DND-41 (cell line): ENCODE measurements around the gene PRKCB.
A peak's percentile ranks its signal among the peaks of the same experiment; 100 is the strongest.
"Not testable (repeated sequence)": the region's sequence is repeated elsewhere in the genome, so short reads cannot be mapped to it uniquely, and the experiment has no call there.

Experiments
- ATAC-seq: fragments of 200-7000 bp; cut with Tn5 transposase; 3 replicates; pipeline ENCODE4 v1.9.1; 2021; ENCODE audit warnings: low read depth; ENCODE audit not compliant: insufficient read depth
- DNase-seq: peaks from one replicate; pipeline ENCODE4 v3.0.0-alpha.2; 2020
- H2AFZ ChIP-seq: 2 replicates; pipeline ENCODE4 v1.6.0; 2012; ENCODE audit warnings: low read depth, low read length
- H3K27ac ChIP-seq: 2 replicates; pipeline ENCODE4 v1.5.1; 2012; ENCODE audit warnings: low read length, inconsistent platforms
- H3K27me3 ChIP-seq: fragments of 200-600 bp; sonication (generic); 2 replicates; pipeline ENCODE4 v1.6.0; 2012; ENCODE audit warnings: low read length, mild to moderate bottlenecking, inconsistent platforms; ENCODE audit not compliant: insufficient read depth, poor library complexity
- H3K36me3 ChIP-seq: 2 replicates; pipeline ENCODE4 v1.5.1; 2012; ENCODE audit warnings: low read length, inconsistent platforms; ENCODE audit not compliant: insufficient read depth
- H3K4me1 ChIP-seq: 2 replicates; pipeline ENCODE4 v1.5.1; 2012; ENCODE audit warnings: mild to moderate bottlenecking, low read length; ENCODE audit not compliant: insufficient read depth
- H3K4me2 ChIP-seq: 2 replicates; pipeline ENCODE4 v1.6.0; 2012; ENCODE audit warnings: mild to moderate bottlenecking, moderate library complexity, low read length, inconsistent platforms; ENCODE audit not compliant: insufficient read depth
- H3K4me3 ChIP-seq, 2 experiments: fragments of 200-600 bp in 1 of 2; shearing (Covaris generic) in 1 of 2; 2 replicates each; pipeline ENCODE4 v1.5.1; 2012 to 2016; ENCODE audit warnings: inconsistent platforms in 2 of 2, low read length in 2 of 2, mild to moderate bottlenecking in 2 of 2, low read depth in 1 of 2, moderate library complexity in 1 of 2
- H3K79me2 ChIP-seq: 2 replicates; pipeline ENCODE4 v1.6.0; 2012; ENCODE audit warnings: low read length, inconsistent platforms; ENCODE audit not compliant: insufficient read depth
- H3K9ac ChIP-seq: 2 replicates; pipeline ENCODE4 v1.6.0; 2012; ENCODE audit warnings: low read depth, mild to moderate bottlenecking, inconsistent platforms, low read length, moderate library complexity
- H3K9me3 ChIP-seq: 2 replicates; pipeline ENCODE4 v1.5.1; 2012; ENCODE audit warnings: low read length, moderate library complexity, mild to moderate bottlenecking, inconsistent platforms; ENCODE audit not compliant: insufficient read depth, severe bottlenecking
- H4K20me1 ChIP-seq: 2 replicates; pipeline ENCODE4 v1.6.0; 2012; ENCODE audit warnings: low read length; ENCODE audit not compliant: insufficient read depth
- CTCF ChIP-seq: IDR thresholded peaks from 2 replicates; pipeline ENCODE4 v1.5.1; 2012; ENCODE audit warnings: borderline replicate concordance, low read length, moderate library complexity, mild to moderate bottlenecking; ENCODE audit not compliant: poor library complexity, severe bottlenecking; ENCODE audit errors: extremely low read depth
- EZH2 ChIP-seq: IDR thresholded peaks from 3 replicates; pipeline ENCODE4 v1.6.1; 2012; ENCODE audit warnings: borderline replicate concordance, low read depth, mild to moderate bottlenecking, moderate library complexity, low read length, inconsistent platforms; ENCODE audit not compliant: severe bottlenecking

PRKCB gene

DNA sequence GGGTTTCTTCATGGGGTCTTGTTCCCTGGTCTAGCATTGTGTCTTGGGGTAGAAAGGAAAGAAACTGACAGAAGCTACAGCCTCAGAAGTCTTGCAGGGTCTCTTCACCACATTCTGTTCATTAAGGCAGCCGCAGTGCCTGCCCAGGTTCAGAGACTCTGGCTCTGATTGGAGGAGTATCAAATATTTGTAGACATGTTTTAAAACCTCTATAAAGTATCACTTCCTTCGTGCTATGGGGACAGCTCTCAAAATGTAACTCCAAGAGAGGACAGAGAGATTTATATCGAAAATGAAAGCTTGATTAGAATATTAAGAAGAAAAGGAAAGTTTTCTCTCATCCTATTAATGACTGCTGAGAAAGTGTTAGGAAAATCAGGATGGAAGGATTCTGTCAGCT, 313.3 kb downstream of the PRKCB start:
- Histone ChIP-seq H3K27me3 (no peaks in the 10 kb centered on the region), H3K4me2 (no peak overlapping the region), H3K27ac (no peak overlapping the region), H3K4me3 (no peak overlapping the region), H4K20me1 (0 out of 2 replicates have a peak, but pooled peaks cover 3% of the 10 kb centered on the region), H3K4me1 (no peaks in the 10 kb centered on the region), H3K36me3 (0 out of 2 replicates have a peak, but pooled peaks cover 14% of the 10 kb centered on the region), H3K9ac (no peak overlapping the region), H3K9me3 (no peaks in the 10 kb centered on the region), H3K79me2 (no peaks in the 10 kb centered on the region), H2AFZ (no peak overlapping the region)
- ATAC-seq = no peak
- no peak for DNase-seq
- TF ChIP-seq EZH2 = no peak
- no peak for TF ChIP-seq CTCF

DNA sequence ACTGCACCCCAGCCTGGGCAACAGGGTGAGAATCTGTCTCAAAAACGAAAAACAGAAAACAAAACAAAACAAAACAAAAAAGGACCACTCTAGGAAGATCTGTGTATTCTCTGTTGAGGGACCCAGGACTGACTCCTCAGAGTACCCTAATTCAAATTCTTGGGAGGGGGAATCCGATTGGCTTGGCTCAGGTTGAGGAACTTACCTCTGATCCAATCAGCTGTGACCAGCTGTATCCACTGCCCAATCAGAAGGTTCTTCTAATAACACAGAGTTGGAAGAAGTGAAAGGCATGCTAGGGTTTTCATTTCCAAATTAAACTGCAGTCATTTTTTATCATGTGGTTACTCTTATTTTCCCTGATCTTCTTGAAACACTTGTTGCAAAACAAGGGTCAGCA, 314.5 kb downstream of the PRKCB start:
- no peak for TF ChIP-seq CTCF
- no peak for TF ChIP-seq EZH2
- H3K79me2 ChIP-seq = no peaks in the 10 kb centered on the region
- peaks cover 23% of the 10 kb centered on the region for H3K36me3 ChIP-seq
- H3K27ac ChIP-seq = no peak overlapping the region
- no peaks in the 10 kb centered on the region for H3K27me3 ChIP-seq
- H2AFZ ChIP-seq = no peak overlapping the region
- no peaks in the 10 kb centered on the region for H3K9me3 ChIP-seq
- H3K4me2 ChIP-seq = no peak overlapping the region
- H3K9ac ChIP-seq = no peak overlapping the region
- 0 out of 2 replicates have a peak, but pooled peaks cover 3% of the 10 kb centered on the region for H4K20me1 ChIP-seq
- H3K4me3 ChIP-seq = no peak overlapping the region
- no peak for ATAC-seq
- no peaks in the 10 kb centered on the region for H3K4me1 ChIP-seq
- DNase-seq = no peak

DNA sequence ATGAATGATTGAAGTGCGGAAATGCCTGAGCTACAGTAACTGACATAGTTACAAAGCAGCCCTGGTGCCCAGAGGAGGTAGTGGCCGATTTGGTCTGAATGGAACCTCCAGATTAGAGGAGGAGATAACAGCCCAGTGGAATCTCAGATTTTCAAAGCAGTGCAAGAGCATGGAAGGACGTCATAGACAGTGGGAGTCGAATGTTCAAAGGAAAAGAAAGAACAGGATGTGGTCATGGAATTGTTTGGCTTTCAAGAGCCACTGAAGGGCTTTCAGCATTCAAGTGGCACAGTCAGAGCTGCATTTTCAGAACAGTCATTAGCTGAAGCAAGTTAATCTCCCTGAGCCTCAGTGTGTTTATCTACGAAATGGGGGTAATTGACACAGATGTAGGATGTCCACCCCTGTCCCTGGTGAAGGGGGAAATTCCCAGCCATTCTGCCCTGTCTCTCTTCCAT, 315.7 kb downstream of the PRKCB start:
- Histone ChIP-seq H3K27me3 (no peaks in the 10 kb centered on the region), H3K4me1 (no peaks in the 10 kb centered on the region), H3K9ac (no peak overlapping the region), H3K79me2 (no peaks in the 10 kb centered on the region), H4K20me1 (0 out of 2 replicates have a peak, but pooled peaks cover 3% of the 10 kb centered on the region), H2AFZ (no peak overlapping the region), H3K9me3 (no peaks in the 10 kb centered on the region), H3K4me2 (no peak overlapping the region), H3K27ac (no peak overlapping the region), H3K4me3 (no peak overlapping the region), H3K36me3 (peaks cover 29% of the 10 kb centered on the region)
- peak; percentile 59 for ATAC-seq
- peak; percentile 5 for DNase-seq
- no peak for TF ChIP-seq CTCF
- TF ChIP-seq EZH2 = no peak

GRCh38 chr16:24152048-24152447, 316.3 kb downstream of the PRKCB start:
- not testable (repeated sequence) for H3K4me3 ChIP-seq, H3K9me3 ChIP-seq, H3K4me1 ChIP-seq, H4K20me1 ChIP-seq, DNase-seq, ATAC-seq, H3K9ac ChIP-seq, H3K79me2 ChIP-seq, H3K27ac ChIP-seq, H3K4me2 ChIP-seq, H3K27me3 ChIP-seq, H2AFZ ChIP-seq
- peaks cover 34% of the 10 kb centered on the region for H3K36me3 ChIP-seq
